NT2/D1 (cell line): ENCODE measurements around the gene MGAT4C.

Experiments used
- DNase-seq: peaks from one replicate; pipeline ENCODE4 v3.0.0-alpha.2; 2011; ENCODE audit warnings: low read depth, low spot score
- H3K27me3 ChIP-seq: 2 replicates; pipeline ENCODE4 v1.6.0; 2011; ENCODE audit warnings: mild to moderate bottlenecking; ENCODE audit not compliant: insufficient read length, insufficient read depth
- H3K36me3 ChIP-seq: 2 replicates; pipeline ENCODE4 v1.6.1; 2011; ENCODE audit warnings: mild to moderate bottlenecking, low read length, mixed read lengths; ENCODE audit not compliant: insufficient read depth, insufficient read length
- H3K4me1 ChIP-seq: 2 replicates; pipeline ENCODE4 v1.5.1; 2011; ENCODE audit not compliant: insufficient read depth, insufficient read length
- H3K4me3 ChIP-seq: 2 replicates; pipeline ENCODE4 v1.5.1; 2011; ENCODE audit warnings: low read depth; ENCODE audit not compliant: insufficient read length
- H3K9ac ChIP-seq: 2 replicates; pipeline ENCODE4 v1.6.0; 2011; ENCODE audit warnings: low read depth; ENCODE audit not compliant: insufficient read length
- H3K9me3 ChIP-seq: 2 replicates; pipeline ENCODE4 v1.5.1; 2011; ENCODE audit warnings: mild to moderate bottlenecking, low read length; ENCODE audit not compliant: insufficient read depth
- SUZ12 ChIP-seq: IDR thresholded peaks from 2 replicates; pipeline ENCODE4 v1.6.1; 2011; ENCODE audit not compliant: insufficient read length, insufficient read depth; ENCODE audit errors: extremely low read depth
- YY1 ChIP-seq: IDR thresholded peaks from 2 replicates; pipeline ENCODE4 v1.6.1; 2011; ENCODE audit not compliant: insufficient read length, insufficient read depth
- ZNF274 ChIP-seq: IDR thresholded peaks from 2 replicates; pipeline ENCODE4 v1.6.1; 2011; ENCODE audit warnings: mild to moderate bottlenecking, low read depth, low read length

The MGAT4C gene

GRCh38 chr12:86249851-86250250, 6.3 kb downstream of the MGAT4C start:
- no peaks in the 10 kb centered on the region for H3K4me1 ChIP-seq
- DNase-seq = no peak
- TF ChIP-seq YY1 = no peak
- no peak for TF ChIP-seq SUZ12
- TF ChIP-seq ZNF274 = no peak

GRCh38 chr12:86249276-86249675, 6.9 kb downstream of the MGAT4C start:
- Histone ChIP-seq H3K36me3 (no peaks in the 10 kb centered on the region), H3K4me3 (no peak overlapping the region), H3K4me1 (no peaks in the 10 kb centered on the region), H3K9ac (no peak overlapping the region), H3K9me3 (no peaks in the 10 kb centered on the region), H3K27me3 (no peaks in the 10 kb centered on the region)
- TF ChIP-seq ZNF274 = no peak
- TF ChIP-seq SUZ12 = no peak
- TF ChIP-seq YY1 = no peak
- DNase-seq = no peak

More at GRCh38 chr12:86249851-86250250, 6.3 kb downstream of the MGAT4C start:
- Histone ChIP-seq H3K36me3 (no peaks in the 10 kb centered on the region), H3K9ac (no peak overlapping the region), H3K4me3 (no peak overlapping the region), H3K9me3 (no peaks in the 10 kb centered on the region), H3K27me3 (no peaks in the 10 kb centered on the region)

GRCh38 chr12:86247871-86248270, 8.3 kb downstream of the MGAT4C start:
- Histone ChIP-seq H3K4me1 (no peaks in the 10 kb centered on the region), H3K36me3 (no peaks in the 10 kb centered on the region), H3K9ac (no peak overlapping the region), H3K9me3 (no peaks in the 10 kb centered on the region), H3K27me3 (no peaks in the 10 kb centered on the region), H3K4me3 (no peak overlapping the region)
- no peak for DNase-seq
- no peak for TF ChIP-seq YY1
- no peak for TF ChIP-seq ZNF274
- TF ChIP-seq SUZ12 = no peak

- H3K9me3 ChIP-seq = no peaks in the 10 kb centered on the region
- H3K36me3 ChIP-seq = no peaks in the 10 kb centered on the region
- no peaks in the 10 kb centered on the region for H3K27me3 ChIP-seq
- no peak for TF ChIP-seq ZNF274
- no peak for TF ChIP-seq SUZ12
- TF ChIP-seq YY1 = no peak
- no peak overlapping the region for H3K4me3 ChIP-seq
- H3K4me1 ChIP-seq = no peaks in the 10 kb centered on the region
- H3K9ac ChIP-seq = no peak overlapping the region
- no peak for DNase-seq
Measured at GRCh38 chr12:86241600-86241999, 14.6 kb downstream of the MGAT4C start.

GRCh38 chr12:86234316-86234855, 21.8 kb downstream of the MGAT4C start:
- H3K9me3 ChIP-seq = no peaks in the 10 kb centered on the region
- H3K4me1 ChIP-seq = no peaks in the 10 kb centered on the region
- no peak overlapping the region for H3K9ac ChIP-seq
- no peaks in the 10 kb centered on the region for H3K36me3 ChIP-seq
- H3K27me3 ChIP-seq = no peaks in the 10 kb centered on the region
- no peak overlapping the region for H3K4me3 ChIP-seq
- DNase-seq = no peak
- TF ChIP-seq SUZ12 (no peak), ZNF274 (no peak), YY1 (no peak)

GRCh38 chr12:86233126-86233525, 23.1 kb downstream of the MGAT4C start:
- Histone ChIP-seq H3K4me3 (no peak overlapping the region), H3K9ac (no peak overlapping the region), H3K36me3 (no peaks in the 10 kb centered on the region), H3K4me1 (no peaks in the 10 kb centered on the region), H3K9me3 (no peaks in the 10 kb centered on the region), H3K27me3 (no peaks in the 10 kb centered on the region)
- DNase-seq = no peak
- TF ChIP-seq YY1 = no peak

GRCh38 chr12:86230516-86231146, 25.6 kb downstream of the MGAT4C start:
- TF ChIP-seq YY1 (no peak), ZNF274 (no peak), SUZ12 (no peak)
- no peak overlapping the region for H3K9ac ChIP-seq
- H3K9me3 ChIP-seq = no peaks in the 10 kb centered on the region
- DNase-seq = no peak
- no peaks in the 10 kb centered on the region for H3K27me3 ChIP-seq
- H3K36me3 ChIP-seq = no peaks in the 10 kb centered on the region
- no peak overlapping the region for H3K4me3 ChIP-seq
- H3K4me1 ChIP-seq = no peaks in the 10 kb centered on the region

- Histone ChIP-seq H3K4me1 (no peaks in the 10 kb centered on the region), H3K4me3 (no peak overlapping the region), H3K36me3 (no peaks in the 10 kb centered on the region), H3K27me3 (no peaks in the 10 kb centered on the region), H3K9me3 (no peaks in the 10 kb centered on the region), H3K9ac (no peak overlapping the region)
- TF ChIP-seq YY1 = no peak
- no peak for TF ChIP-seq SUZ12
- no peak for TF ChIP-seq ZNF274
- no peak for DNase-seq
Measured at GRCh38 chr12:86229772-86230171, 26.4 kb downstream of the MGAT4C start.
